ENCODE measurements around the gene GALNT18. TPM values are rescaled to one million over a fixed set of nuclear protein-coding genes. Genes with fewer than 3 reads are reported as not detected.

Gene GALNT18
- total RNA-seq, 1 donor from 2014 or later = 76.9 TPM

DNA sequence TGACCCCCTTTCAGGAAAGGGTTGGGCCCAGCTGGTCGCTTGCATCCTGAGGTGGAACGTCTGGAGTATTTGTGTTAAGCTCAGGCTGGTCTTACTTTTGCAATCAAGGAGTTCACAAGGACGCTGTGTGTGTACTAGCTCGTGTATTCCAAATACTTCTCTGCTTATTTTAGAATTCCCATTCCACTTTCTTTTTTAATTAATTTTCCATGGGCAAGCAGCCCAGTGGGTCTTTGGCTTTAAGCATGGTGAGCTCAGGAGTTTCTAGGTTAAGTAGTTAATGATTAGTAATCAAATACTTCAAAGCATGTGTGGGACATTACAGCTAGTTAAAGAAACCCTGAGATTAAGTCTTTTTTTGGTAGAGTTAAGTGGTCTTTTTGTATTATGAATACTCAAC, 337.3 kb downstream of the GALNT18 start:
- no peak overlapping the region for H3K4me3 Mint-ChIP-seq (ENCODE audit: unreplicated experiment)
- DNase-seq = no peak
- H3K36me3 Mint-ChIP-seq (ENCODE audit: unreplicated experiment) = peaks cover 4% of the 10 kb centered on the region
- no peak overlapping the region for H3K27ac Mint-ChIP-seq (ENCODE audit: unreplicated experiment)
- no peak for TF ChIP-seq CTCF (IDR thresholded peaks at IDR 0.05; ENCODE audit: partially characterized antibody, unreplicated experiment)
- H3K4me1 Mint-ChIP-seq (ENCODE audit: low read depth, unreplicated experiment) = peaks cover 5% of the 10 kb centered on the region
- no peaks in the 10 kb centered on the region for H3K9me3 Mint-ChIP-seq (ENCODE audit: unreplicated experiment)
- peaks cover 2% of the 10 kb centered on the region for H3K27me3 Mint-ChIP-seq (ENCODE audit: unreplicated experiment)

GRCh38 chr11:11281626-11282025, 340.2 kb downstream of the GALNT18 start:
- H3K4me3 Mint-ChIP-seq (ENCODE audit: unreplicated experiment) = no peak overlapping the region
- no peaks in the 10 kb centered on the region for H3K27me3 Mint-ChIP-seq (ENCODE audit: unreplicated experiment)
- H3K36me3 Mint-ChIP-seq (ENCODE audit: unreplicated experiment) = no peaks in the 10 kb centered on the region
- no peak overlapping the region for H3K27ac Mint-ChIP-seq (ENCODE audit: unreplicated experiment)
- no peak for TF ChIP-seq CTCF (IDR thresholded peaks at IDR 0.05; ENCODE audit: partially characterized antibody, unreplicated experiment)
- no peak for DNase-seq
- no peaks in the 10 kb centered on the region for H3K9me3 Mint-ChIP-seq (ENCODE audit: unreplicated experiment)
- H3K4me1 Mint-ChIP-seq (ENCODE audit: low read depth, unreplicated experiment) = peaks cover 2% of the 10 kb centered on the region

DNA sequence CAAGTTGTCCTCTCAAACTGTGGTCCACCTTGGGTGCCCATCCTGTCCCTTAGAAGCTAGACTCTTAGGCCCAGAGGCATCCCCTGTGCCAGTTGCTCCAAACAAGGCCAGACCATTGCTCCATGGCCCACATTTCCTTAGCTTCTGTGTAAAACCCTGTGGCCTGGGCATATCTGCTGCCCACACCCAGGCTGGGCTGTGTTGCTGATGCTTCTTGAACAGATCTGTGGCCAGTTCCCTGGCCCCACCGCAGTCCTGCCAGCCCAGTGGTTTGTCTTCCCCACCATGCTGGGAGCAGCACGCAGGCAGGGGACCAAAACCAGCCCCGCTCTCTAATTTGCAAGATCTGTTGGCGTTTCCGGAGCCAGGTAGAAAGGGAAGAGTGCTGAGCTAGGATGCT, 341.0 kb downstream of the GALNT18 start:
- H3K9me3 Mint-ChIP-seq (ENCODE audit: unreplicated experiment) = no peaks in the 10 kb centered on the region
- H3K27me3 Mint-ChIP-seq (ENCODE audit: unreplicated experiment) = no peaks in the 10 kb centered on the region
- no peak for DNase-seq
- H3K36me3 Mint-ChIP-seq (ENCODE audit: unreplicated experiment) = peaks cover 7% of the 10 kb centered on the region
- peaks cover 1% of the 10 kb centered on the region for H3K4me1 Mint-ChIP-seq (ENCODE audit: low read depth, unreplicated experiment)
- H3K27ac Mint-ChIP-seq (ENCODE audit: unreplicated experiment) = no peak overlapping the region
- TF ChIP-seq CTCF (IDR thresholded peaks at IDR 0.05; ENCODE audit: partially characterized antibody, unreplicated experiment) = no peak
- H3K4me3 Mint-ChIP-seq (ENCODE audit: unreplicated experiment) = no peak overlapping the region

GRCh38 chr11:11279956-11280689, 341.7 kb downstream of the GALNT18 start:
- DNase-seq = no peak
- Mint-ChIP-seq H3K4me3 (ENCODE audit: unreplicated experiment) (no peak overlapping the region), H3K9me3 (ENCODE audit: unreplicated experiment) (peaks cover 2% of the 10 kb centered on the region), H3K4me1 (ENCODE audit: low read depth, unreplicated experiment) (no peaks in the 10 kb centered on the region), H3K27me3 (ENCODE audit: unreplicated experiment) (no peaks in the 10 kb centered on the region), H3K27ac (ENCODE audit: unreplicated experiment) (no peak overlapping the region), H3K36me3 (ENCODE audit: unreplicated experiment) (peaks cover 14% of the 10 kb centered on the region)
- no peak for TF ChIP-seq CTCF (IDR thresholded peaks at IDR 0.05; ENCODE audit: partially characterized antibody, unreplicated experiment)

DNA sequence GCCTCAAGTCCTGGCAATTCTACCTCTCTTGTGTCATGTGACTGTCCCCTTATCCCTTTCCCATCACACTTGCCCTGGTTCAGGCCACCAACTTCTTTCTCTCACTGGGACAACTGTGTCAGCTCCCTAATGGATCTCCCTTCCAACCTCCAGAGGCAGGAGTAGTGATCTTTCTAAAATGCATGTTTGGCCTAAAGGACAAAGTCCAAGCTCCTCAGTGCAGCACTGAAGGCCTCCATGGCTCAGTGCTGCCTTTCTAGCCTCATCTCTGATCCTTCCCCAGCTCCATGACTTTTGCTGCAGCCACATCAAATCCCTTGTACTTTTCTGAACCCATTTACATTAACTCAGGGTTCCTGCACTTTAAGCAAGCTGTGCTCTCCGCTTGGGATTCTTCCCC, 349.6 kb downstream of the GALNT18 start:
- peaks cover 1% of the 10 kb centered on the region for H3K27me3 Mint-ChIP-seq (ENCODE audit: unreplicated experiment)
- H3K36me3 Mint-ChIP-seq (ENCODE audit: unreplicated experiment) = peaks cover 23% of the 10 kb centered on the region
- no peak overlapping the region for H3K27ac Mint-ChIP-seq (ENCODE audit: unreplicated experiment)
- H3K4me1 Mint-ChIP-seq (ENCODE audit: low read depth, unreplicated experiment) = no peaks in the 10 kb centered on the region
- H3K4me3 Mint-ChIP-seq (ENCODE audit: unreplicated experiment) = no peak overlapping the region
- H3K9me3 Mint-ChIP-seq (ENCODE audit: unreplicated experiment) = peaks cover 2% of the 10 kb centered on the region
- DNase-seq = no peak
- TF ChIP-seq CTCF (IDR thresholded peaks at IDR 0.05; ENCODE audit: partially characterized antibody, unreplicated experiment) = no peak
